Stimulated activated CD4-positive, alpha-beta T cell treated with anti-CD3 and anti-CD28 coated beads, Interleukin-15, amount 100 ng/mL, for 24 hours (primary cell): ENCODE data around the gene FAM81A.

Source experiments
- DNase-seq: peaks from one replicate; pipeline ENCODE4 v3.0.0-alpha.2; 2020

The FAM81A gene

GRCh38 chr15:59545573-59545972, 107.6 kb downstream of the FAM81A start:
- no peak for DNase-seq

GRCh38 chr15:59548501-59549226, 110.7 kb downstream of the FAM81A start:
- no peak for DNase-seq

- no peak for DNase-seq
Measured at GRCh38 chr15:59549301-59550185, 111.6 kb downstream of the FAM81A start.

- no peak for DNase-seq
Measured at GRCh38 chr15:59550530-59550929, 112.5 kb downstream of the FAM81A start.

DNA sequence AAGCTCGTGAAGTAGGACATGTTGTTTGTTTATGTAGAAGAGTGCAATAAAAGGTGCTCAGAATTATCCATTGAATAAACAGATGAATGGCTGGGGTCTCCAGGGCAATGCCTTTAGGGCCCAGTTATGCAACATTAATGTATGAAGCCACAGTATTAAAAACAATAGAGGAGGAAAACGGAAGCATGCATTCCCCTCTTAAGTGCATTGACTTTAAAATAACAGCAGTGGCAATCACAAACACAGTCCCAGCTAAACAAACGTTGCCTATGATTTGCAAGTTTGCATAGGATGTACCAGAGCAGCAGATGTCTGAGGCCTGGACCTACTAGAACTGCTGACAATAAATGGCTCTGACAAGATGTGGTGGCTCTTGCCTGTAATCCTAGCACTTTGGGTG, 113.0 kb downstream of the FAM81A start:
- no peak for DNase-seq

GRCh38 chr15:59553879-59554735, 116.1 kb downstream of the FAM81A start:
- DNase-seq, result no peak

DNA sequence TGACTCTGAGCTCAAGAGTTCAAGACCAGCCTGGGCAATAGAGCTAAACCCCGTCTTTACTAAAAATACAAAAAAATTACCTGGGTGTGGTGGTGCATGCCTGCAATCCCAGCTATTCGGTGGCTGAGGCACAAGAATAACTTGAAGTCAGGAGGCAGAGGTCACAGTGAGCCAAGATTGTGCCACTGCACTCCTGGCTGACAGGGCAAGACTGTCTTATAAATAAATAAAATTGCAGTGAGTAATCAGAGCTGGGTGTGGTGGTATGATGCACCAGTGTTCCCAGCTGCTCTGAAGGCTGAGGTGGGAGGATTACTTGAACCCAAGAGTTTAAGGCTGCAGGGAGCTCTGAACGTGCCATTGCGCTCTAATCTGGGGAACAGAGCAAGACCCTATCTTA, 117.7 kb downstream of the FAM81A start:
- no peak for DNase-seq

- no peak for DNase-seq
Measured at GRCh38 chr15:59556380-59556779, 118.4 kb downstream of the FAM81A start.

- no peak for DNase-seq
Measured at GRCh38 chr15:59557581-59557980, 119.6 kb downstream of the FAM81A start.

GRCh38 chr15:59558851-59559250, 120.9 kb downstream of the FAM81A start:
- DNase-seq, result no peak

DNA sequence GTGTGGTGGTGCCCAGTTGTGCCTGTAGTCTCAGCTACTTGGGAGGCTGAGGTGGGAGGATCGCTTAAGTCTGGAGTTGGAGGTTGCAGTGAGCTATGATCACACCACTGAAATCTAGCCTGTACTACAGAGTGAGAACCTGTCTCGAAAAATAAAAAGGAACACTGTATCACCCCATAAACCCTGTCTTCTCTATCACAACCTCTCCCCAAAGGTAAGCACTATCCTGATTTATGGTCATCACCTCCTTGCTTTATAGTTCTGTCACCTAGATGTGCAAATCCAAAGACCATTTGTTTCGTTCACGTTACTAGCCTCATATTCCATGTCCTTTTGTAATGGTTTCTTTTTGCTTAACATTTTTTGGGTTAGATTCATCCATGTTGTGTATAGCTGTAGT, 123.6 kb downstream of the FAM81A start:
- no peak for DNase-seq

GRCh38 chr15:59562448-59563186, 124.6 kb downstream of the FAM81A start:
- no peak for DNase-seq

- DNase-seq, result no peak
Measured at GRCh38 chr15:59565299-59565698, 127.3 kb downstream of the FAM81A start.

DNA sequence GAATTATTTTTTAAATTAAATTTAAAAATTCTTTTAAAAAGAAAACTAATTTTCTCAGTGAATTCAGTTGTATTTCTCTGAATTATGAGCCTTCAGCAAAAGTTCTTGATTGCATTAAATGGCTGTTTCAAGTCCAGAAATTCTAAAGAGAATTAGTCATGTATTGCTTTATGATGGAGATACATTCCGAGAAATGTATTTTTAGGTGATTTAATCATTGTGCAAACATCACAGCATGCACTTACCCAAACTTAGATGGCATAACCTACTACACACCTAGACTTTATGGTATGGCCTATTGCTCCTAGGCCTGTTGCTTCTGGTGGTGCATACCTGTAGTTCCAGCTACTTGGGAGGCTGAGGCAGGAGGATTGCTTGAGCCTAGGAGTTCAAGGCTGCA, 129.3 kb downstream of the FAM81A start:
- DNase-seq, result no peak

DNA sequence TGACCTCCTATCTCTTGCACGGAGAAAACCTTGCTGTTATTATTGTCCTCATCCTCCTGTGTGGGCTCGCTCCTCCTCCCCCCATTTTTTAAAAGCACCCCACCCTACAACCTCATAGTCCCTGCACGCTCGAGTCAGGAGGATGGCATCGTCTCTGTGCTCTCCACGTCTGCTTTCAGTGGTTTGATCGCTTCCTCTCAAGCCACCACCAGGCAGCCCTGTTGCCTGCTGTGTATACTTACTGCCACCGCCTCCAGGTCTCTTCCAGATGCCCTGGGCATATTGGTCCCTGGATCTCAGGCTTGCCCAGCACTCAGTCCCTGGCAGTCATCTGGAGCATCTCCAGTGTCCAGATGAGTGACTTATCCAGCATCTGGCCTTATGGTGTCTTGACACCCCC, 131.5 kb downstream of the FAM81A start:
- no peak for DNase-seq

GRCh38 chr15:59570315-59570714, 132.3 kb downstream of the FAM81A start:
- no peak for DNase-seq

DNA sequence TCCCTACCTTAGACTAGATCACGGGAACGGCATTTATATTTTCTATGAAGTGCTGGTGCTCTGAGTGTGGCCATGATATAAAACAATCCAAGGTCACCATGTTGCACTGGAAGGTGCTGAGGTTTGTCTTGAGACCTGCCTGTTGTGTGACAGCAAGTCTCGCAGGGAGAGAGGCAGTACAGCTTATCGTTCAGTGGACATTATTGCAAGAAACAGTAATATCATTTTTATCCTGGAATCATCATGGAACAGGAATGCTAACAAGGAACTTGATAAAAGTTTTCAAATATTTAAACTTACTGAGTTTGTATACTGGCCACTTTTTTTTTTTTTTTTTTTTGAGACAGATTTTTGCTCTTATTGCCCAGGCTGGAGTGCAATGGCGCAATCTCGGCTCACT, 133.6 kb downstream of the FAM81A start:
- no peak for DNase-seq
